Pancreas (tissue), 10 donors: ENCODE results near the gene AUNIP. TPM values are rescaled to one million over a fixed set of nuclear protein-coding genes. Genes with fewer than 3 reads are reported as not detected.

Experiments
- ATAC-seq, 4 donors: fragments of 200-7000 bp; cut with Tn5 transposase; one replicate each; pipeline versions ENCODE4 v1.8.0 to v1.9.1; 2020; ENCODE audit warnings: mild to moderate bottlenecking in 4 of 4, moderate library complexity in 4 of 4
- DNase-seq, 6 donors: peaks; one replicate each; pipeline ENCODE4 v3.0.0-alpha.2; 2020
- FAIRE-seq: peaks from 2 replicates; lab custom pipeline; 2012; peaks lifted over from hg19 to GRCh38; lab: Jason Lieb, UNC
- H3K27ac ChIP-seq, 4 donors: fragments of 200-600 bp; sonication (generic); 1 replicate in 3 of 4; 2 replicates in 1 of 4; pipeline versions ENCODE4 v1.5.0 to v1.8.0; 2020
- H3K27me3 ChIP-seq, 4 donors: fragments of 200-600 bp; one replicate each; pipeline ENCODE4 v1.8.0; 2021
- H3K36me3 ChIP-seq, 3 donors: fragments of 200-600 bp; sonication (generic) in 1 of 3; one replicate each; pipeline versions ENCODE4 v1.5.0 to v1.8.0; 2020 to 2021
- H3K4me1 ChIP-seq, 3 donors: fragments of 200-600 bp; one replicate each; pipeline ENCODE4 v1.8.0; 2021
- H3K4me3 ChIP-seq, 4 donors: fragments of 200-600 bp; sonication (generic) in 2 of 4; one replicate each; pipeline versions ENCODE4 v1.5.0 to v1.8.0; 2020 to 2021
- H3K9me3 ChIP-seq, 4 donors: fragments of 200-600 bp; one replicate each; pipeline ENCODE4 v1.8.0; 2021
- WGBS, 2 donors: extraction: QIAGEN DNeasy Blood & Tissue Kit; methylation state at CpG; one replicate each; pipeline ENCODE4 v1.1.7; 2013; 5-methylcytosine and 5-hydroxymethylcytosine counted together
- intact Hi-C, 3 donors: fragments of 100-400 bp; cut with DNase I; formaldehyde crosslinking; loops; one replicate each; pipeline versions ENCODE4 v1.11.1 to v1.14.2; 2022
- polyA plus RNA-seq, 2 donors: library from polyadenylated mRNA; stranded (reverse); fragments of 200-250 nt; gene quantifications; one replicate each; pipeline ENCODE4 v1.2.3, GENCODE V29; 2013
- total RNA-seq, 6 donors: library from RNA; stranded (reverse); fragmentation: NEBNext Ultra II Directional in 4 of 6; extraction: Animal tissue kit (Norgen Biotek cat#: 25700) in 4 of 6; gene quantifications; one replicate each; pipeline versions ENCODE4 v1.2.1 to v1.2.4, GENCODE V29; 2021 to 2023
- TF ChIP-seq, protein P1 (sequence below), 4 donors: fragments of 200-600 bp; sonication (generic) in 3 of 4; IDR thresholded peaks; one replicate each; pipeline versions ENCODE4 v1.5.0 to v1.8.0; 2021; ENCODE audit warnings: antibody characterized with exemption in 4 of 4
- donor health status: healthy with polysubstance abuse.
- donor health status: DM: no; HTN: no; CAD: no; lungs with moderate emphysema.
- donor health status: DM: no; HTN: no; CAD: no.
- donor health status: control.
- donor health status: control.
- donor health status: Bipolar disorder and iron deficiency.
- donor health status: DM: yes; HTN: yes; CAD: no.
- donor health status: DM: no; HTN: no; CAD: no.
- donor health status: DM: no; HTN: no; CAD: no.
- donor health status: DM: yes; HTN: yes; CAD: no.

The AUNIP gene
- total and polyA plus RNA-seq, 8 donors = 0.19 to 0.37 (median 0.29) TPM; not detected in 4

DNA sequence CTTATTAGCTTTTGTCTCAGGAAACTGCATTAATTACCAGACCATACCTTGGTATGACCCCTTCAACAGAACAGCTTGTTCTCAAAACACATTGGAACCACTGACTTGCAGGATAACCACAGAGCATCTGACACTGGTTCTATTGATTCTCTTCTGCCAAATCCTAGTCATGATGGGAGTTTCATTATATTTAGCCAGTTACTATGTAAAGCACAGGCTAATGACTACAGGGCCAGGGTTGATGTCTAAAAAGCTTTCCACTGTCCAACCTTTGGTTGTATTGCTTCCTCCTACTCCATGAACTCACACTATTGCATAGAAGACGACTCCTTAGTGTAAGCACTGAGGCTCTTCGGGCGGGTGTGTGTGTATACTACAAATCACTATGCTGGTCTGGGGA, 43.2 kb upstream of the AUNIP start:
- H3K4me1 ChIP-seq = peaks cover 0 to 9% (median 8%) of the 10 kb centered on the region in 3 donors
- FAIRE-seq = no peak

GRCh38 chr1:25900219-25900618, 41.0 kb upstream of the AUNIP start:
- FAIRE-seq = no peak
- no peaks in the 10 kb centered on the region for H3K27me3 ChIP-seq
- TF ChIP-seq, protein P1, sequence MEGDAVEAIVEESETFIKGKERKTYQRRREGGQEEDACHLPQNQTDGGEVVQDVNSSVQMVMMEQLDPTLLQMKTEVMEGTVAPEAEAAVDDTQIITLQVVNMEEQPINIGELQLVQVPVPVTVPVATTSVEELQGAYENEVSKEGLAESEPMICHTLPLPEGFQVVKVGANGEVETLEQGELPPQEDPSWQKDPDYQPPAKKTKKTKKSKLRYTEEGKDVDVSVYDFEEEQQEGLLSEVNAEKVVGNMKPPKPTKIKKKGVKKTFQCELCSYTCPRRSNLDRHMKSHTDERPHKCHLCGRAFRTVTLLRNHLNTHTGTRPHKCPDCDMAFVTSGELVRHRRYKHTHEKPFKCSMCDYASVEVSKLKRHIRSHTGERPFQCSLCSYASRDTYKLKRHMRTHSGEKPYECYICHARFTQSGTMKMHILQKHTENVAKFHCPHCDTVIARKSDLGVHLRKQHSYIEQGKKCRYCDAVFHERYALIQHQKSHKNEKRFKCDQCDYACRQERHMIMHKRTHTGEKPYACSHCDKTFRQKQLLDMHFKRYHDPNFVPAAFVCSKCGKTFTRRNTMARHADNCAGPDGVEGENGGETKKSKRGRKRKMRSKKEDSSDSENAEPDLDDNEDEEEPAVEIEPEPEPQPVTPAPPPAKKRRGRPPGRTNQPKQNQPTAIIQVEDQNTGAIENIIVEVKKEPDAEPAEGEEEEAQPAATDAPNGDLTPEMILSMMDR (IDR thresholded peaks at IDR 0.05) = no peak
- 92 to 93% methylated on average over 5 of the region's 5 CpGs for WGBS, 2 donors
- no peaks in the 10 kb centered on the region for H3K9me3 ChIP-seq
- no peak overlapping the region for H3K4me3 ChIP-seq
- H3K27ac ChIP-seq = no peak overlapping the region
- no peaks in the 10 kb centered on the region for H3K36me3 ChIP-seq
- H3K4me1 ChIP-seq = peaks cover 0 to 9% (median 8%) of the 10 kb centered on the region in 3 donors
- ATAC-seq = no peak
- intact Hi-C loops = no loop called here
- no peak for DNase-seq

More for the DNA sequence above, 43.2 kb upstream of the AUNIP start:
- H3K4me3 ChIP-seq = no peak overlapping the region
- H3K27me3 ChIP-seq = no peaks in the 10 kb centered on the region
- intact Hi-C loops = no loop called here
- WGBS, 2 donors = 93 to 95% methylated on average over 3 of the region's 3 CpGs
- H3K27ac ChIP-seq = no peak overlapping the region
- no peak for ATAC-seq
- DNase-seq = no peak
- H3K9me3 ChIP-seq = no peaks in the 10 kb centered on the region
- no peaks in the 10 kb centered on the region for H3K36me3 ChIP-seq
- TF ChIP-seq, protein P1 (IDR thresholded peaks at IDR 0.05) = no peak

DNA sequence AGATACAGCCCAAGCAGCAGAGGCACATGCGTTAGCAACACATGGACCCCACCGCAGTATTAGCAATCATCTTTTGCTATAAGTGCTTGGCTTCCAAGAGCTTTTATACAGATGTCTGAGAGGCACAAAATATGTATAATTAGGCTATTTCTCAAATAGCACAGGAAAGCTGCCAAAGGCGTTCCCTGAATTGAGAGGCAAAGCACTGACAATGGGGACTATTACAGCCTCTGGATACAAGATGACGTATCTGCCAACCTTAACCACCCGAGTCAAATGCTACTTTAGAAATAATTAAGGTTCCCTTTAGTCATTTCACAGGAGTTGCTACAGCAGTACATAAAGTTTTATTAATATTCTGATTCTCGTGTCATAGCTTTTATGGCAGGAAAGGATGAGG, 40.5 kb upstream of the AUNIP start:
- TF ChIP-seq, protein P1 (IDR thresholded peaks at IDR 0.05) = no peak
- H3K4me3 ChIP-seq = no peak overlapping the region
- intact Hi-C loops = loop anchor here in 2 of 3 donors (5.0 to 10.0 kb wide), 2 partner anchors 95 to 103 kb away; partner anchors contain the start of gene PAFAH2 (in 1 of the 2)
- no peak overlapping the region for H3K27ac ChIP-seq
- peaks cover 0 to 10% (median 4%) of the 10 kb centered on the region in 3 donors for H3K4me1 ChIP-seq
- ATAC-seq (no peak), DNase-seq (no peak), FAIRE-seq (no peak)
- no peaks in the 10 kb centered on the region for H3K36me3 ChIP-seq
- 91 to 94% methylated on average over 6 of the region's 6 CpGs for WGBS, 2 donors
- no peaks in the 10 kb centered on the region for H3K9me3 ChIP-seq
- H3K27me3 ChIP-seq = no peaks in the 10 kb centered on the region

DNA sequence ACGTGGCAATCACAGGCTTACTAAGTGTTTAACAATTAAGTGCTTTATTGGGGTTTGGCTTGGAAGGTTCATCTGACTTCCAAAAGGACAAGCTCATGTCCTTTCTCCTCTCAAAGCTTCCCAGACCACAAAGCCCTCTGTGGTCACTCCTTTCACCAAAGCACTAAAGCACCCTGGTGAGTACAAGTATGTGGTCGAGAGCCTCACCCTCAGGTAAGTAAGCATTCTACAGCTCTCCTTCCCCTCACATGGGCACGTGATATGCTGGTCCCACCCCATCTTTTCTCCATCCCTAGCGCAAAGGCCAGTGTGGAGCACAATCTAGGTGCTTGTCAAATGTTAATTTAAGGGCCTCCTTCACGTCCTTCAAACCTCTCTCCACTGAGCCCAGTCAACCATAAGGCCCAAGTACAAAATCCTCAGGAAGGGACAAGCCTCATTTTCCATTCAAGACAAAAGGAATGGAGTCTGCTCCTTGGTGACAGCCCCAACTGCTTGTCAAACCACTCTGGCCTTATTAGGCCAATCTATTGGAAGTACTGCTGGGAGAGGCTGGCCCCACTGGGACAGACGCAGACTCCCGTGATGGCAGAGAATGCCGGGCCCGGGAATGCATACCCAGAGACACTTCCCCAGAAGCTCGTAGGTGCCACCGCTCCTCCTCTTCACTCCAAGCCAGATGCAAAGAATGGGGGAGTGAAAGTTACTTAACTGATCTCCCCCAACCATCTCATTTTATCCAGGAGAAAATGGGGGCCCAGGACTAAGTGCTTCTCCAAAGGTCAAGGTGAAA, 39.2 kb upstream of the AUNIP start:
- no peak overlapping the region for H3K4me3 ChIP-seq
- FAIRE-seq (no peak), DNase-seq (no peak), ATAC-seq (no peak)
- H3K4me1 ChIP-seq = peaks cover 0 to 3% (median 0%) of the 10 kb centered on the region in 3 donors
- H3K9me3 ChIP-seq = no peaks in the 10 kb centered on the region
- H3K27me3 ChIP-seq = no peaks in the 10 kb centered on the region
- intact Hi-C loops = loop anchor here in 2 of 3 donors (5.0 to 10.0 kb wide), 2 partner anchors 96 to 104 kb away; partner anchors contain the start of gene PAFAH2 (in 1 of the 2)
- H3K27ac ChIP-seq = no peak overlapping the region
- TF ChIP-seq, protein P1 (IDR thresholded peaks at IDR 0.05) = no peak
- H3K36me3 ChIP-seq = no peaks in the 10 kb centered on the region
- 92 to 95% methylated on average over 11 of the region's 11 CpGs for WGBS, 2 donors

DNA sequence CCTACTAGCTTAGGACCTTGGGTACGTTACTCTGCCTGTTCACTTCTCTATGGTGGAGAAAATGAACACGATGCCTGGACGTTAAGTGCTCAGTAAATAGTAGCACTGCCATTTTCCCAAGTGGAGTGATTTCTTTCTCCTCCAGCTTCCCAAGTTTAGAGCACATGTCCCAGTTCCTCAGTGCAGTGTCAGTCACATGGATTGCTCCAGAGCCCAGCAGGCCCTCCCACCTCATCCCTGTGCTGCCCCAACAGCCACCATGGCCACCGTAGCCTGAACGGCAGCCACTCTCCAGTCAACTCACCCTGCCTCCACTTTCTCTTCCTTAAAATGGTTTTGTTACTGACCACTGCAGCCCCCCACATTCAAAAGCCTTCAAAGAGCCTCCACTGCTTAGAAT, 38.5 kb upstream of the AUNIP start:
- no peaks in the 10 kb centered on the region for H3K36me3 ChIP-seq
- no peaks in the 10 kb centered on the region for H3K27me3 ChIP-seq
- peaks cover 0 to 9% (median 0%) of the 10 kb centered on the region in 3 donors for H3K4me1 ChIP-seq
- ATAC-seq = no peak
- TF ChIP-seq, protein P1 (IDR thresholded peaks at IDR 0.05) = no peak
- no peaks in the 10 kb centered on the region for H3K9me3 ChIP-seq
- intact Hi-C loops = loop anchor here in 2 of 3 donors (5.0 to 10.0 kb wide), 2 partner anchors 97 to 105 kb away; partner anchors contain the start of gene PAFAH2 (in 1 of the 2)
- DNase-seq = no peak
- WGBS, 2 donors = 94 to 95% methylated on average over 5 of the region's 5 CpGs
- no peak overlapping the region for H3K4me3 ChIP-seq
- no peak overlapping the region for H3K27ac ChIP-seq
- FAIRE-seq = no peak
